GM23338 (cell line): ENCODE results near the gene STK39. TPM values are rescaled to one million over a fixed set of nuclear protein-coding genes. Genes with fewer than 3 reads are reported as not detected.

Experiments used
- ATAC-seq: fragments of 200-7000 bp; cut with Tn5 transposase; 3 replicates; pipeline ENCODE4 v1.9.1; 2020
- DNase-seq: peaks from one replicate; pipeline ENCODE4 v3.0.0-alpha.2; 2015; ENCODE audit warnings: low spot score
- H2AFZ ChIP-seq: fragments of 200-600 bp; sonication (generic); 2 replicates; pipeline ENCODE4 v1.8.0; 2016; ENCODE audit warnings: antibody characterized with exemption, mild to moderate bottlenecking, moderate library complexity
- H3F3A ChIP-seq: fragments of 200-600 bp; sonication (generic); replicated peaks from 2 replicates; pipeline ENCODE4 v1.8.0; 2017; ENCODE audit warnings: antibody characterized with exemption, mixed run types, low read depth
- H3K27ac ChIP-seq: fragments of 200-600 bp; sonication (generic); 2 replicates; pipeline ENCODE4 v1.6.1; 2016; ENCODE audit warnings: low read depth
- H3K27me3 ChIP-seq: fragments of 200-600 bp; sonication (generic); 2 replicates; pipeline ENCODE4 v1.8.0; 2016; ENCODE audit warnings: mild to moderate bottlenecking, mixed run types, moderate library complexity; ENCODE audit not compliant: insufficient read depth
- H3K36me3 ChIP-seq: fragments of 200-600 bp; sonication (generic); 2 replicates; pipeline ENCODE4 v1.8.0; 2016; ENCODE audit warnings: mild to moderate bottlenecking; ENCODE audit not compliant: insufficient read depth
- H3K4me1 ChIP-seq: fragments of 200-600 bp; sonication (generic); 2 replicates; pipeline ENCODE4 v1.8.0; 2016; ENCODE audit warnings: mild to moderate bottlenecking, moderate library complexity; ENCODE audit not compliant: insufficient read depth
- H3K4me2 ChIP-seq: fragments of 200-600 bp; sonication (generic); 2 replicates; pipeline ENCODE4 v1.7.1; 2017; ENCODE audit warnings: mixed run types
- H3K4me3 ChIP-seq: fragments of 200-600 bp; sonication (generic); 2 replicates; pipeline ENCODE4 v1.6.1; 2016; ENCODE audit warnings: mixed run types
- H3K79me2 ChIP-seq: fragments of 200-600 bp; sonication (generic); replicated peaks from 2 replicates; pipeline ENCODE4 v1.8.0; 2017; ENCODE audit warnings: mild to moderate bottlenecking; ENCODE audit not compliant: insufficient read depth
- H3K9me2 ChIP-seq: fragments of 200-600 bp; sonication (generic); 2 replicates; pipeline ENCODE4 v1.8.0; 2017; ENCODE audit not compliant: insufficient read depth
- H4K20me1 ChIP-seq: fragments of 200-600 bp; sonication (generic); replicated peaks from 2 replicates; pipeline ENCODE4 v1.8.0; 2017; ENCODE audit warnings: mild to moderate bottlenecking; ENCODE audit not compliant: insufficient read depth
- H3K27ac Mint-ChIP-seq: 2 replicates; pipeline ENCODE4 v1.8.0; 2020; ENCODE audit warnings: inconsistent platforms, mild to moderate bottlenecking, moderate library complexity, mixed read lengths
- H3K27me3 Mint-ChIP-seq: 3 replicates; pipeline ENCODE4 v1.8.0; 2022; ENCODE audit warnings: low read depth, mild to moderate bottlenecking, moderate library complexity, mixed read lengths, inconsistent platforms; ENCODE audit not compliant: insufficient read depth, poor library complexity
- H3K36me3 Mint-ChIP-seq: 3 replicates; pipeline ENCODE4 v1.8.0; 2021; ENCODE audit warnings: low read depth, mild to moderate bottlenecking, inconsistent platforms, moderate library complexity, mixed read lengths
- H3K4me1 Mint-ChIP-seq: 3 replicates; pipeline ENCODE4 v1.8.0; 2020; ENCODE audit warnings: mild to moderate bottlenecking, inconsistent platforms, mixed read lengths
- H3K4me3 Mint-ChIP-seq: 3 replicates; pipeline ENCODE4 v1.8.0; 2021; ENCODE audit warnings: moderate library complexity, mild to moderate bottlenecking, inconsistent platforms, mixed read lengths
- H3K9me3 Mint-ChIP-seq: 3 replicates; pipeline ENCODE4 v1.8.0; 2020; ENCODE audit warnings: moderate library complexity, mild to moderate bottlenecking, inconsistent platforms, mixed read lengths
- CREB1 ChIP-seq: fragments of 250-450 bp; sonication (Bioruptor Pico); IDR thresholded peaks from 2 replicates; pipeline ENCODE4 v1.5.0; 2020; ENCODE audit warnings: low read depth, mild to moderate bottlenecking, moderate library complexity
- EZH2 ChIP-seq: fragments of 200-600 bp; sonication (generic); IDR thresholded peaks from one replicate; pipeline ENCODE4 v1.8.0; 2017; ENCODE audit warnings: antibody characterized with exemption, mild to moderate bottlenecking, low read depth; ENCODE audit not compliant: unreplicated experiment
- EZH2phosphoT487 ChIP-seq: fragments of 200-600 bp; sonication (generic); IDR thresholded peaks from one replicate; pipeline ENCODE4 v1.8.1; 2018; ENCODE audit warnings: antibody characterized with exemption; ENCODE audit not compliant: unreplicated experiment
- JUNB ChIP-seq: IDR thresholded peaks from one replicate; pipeline ENCODE4 v1.6.1; 2016; ENCODE audit warnings: antibody characterized with exemption; ENCODE audit not compliant: unreplicated experiment
- NANOG ChIP-seq: IDR thresholded peaks from 2 replicates; pipeline ENCODE4 v1.6.1; 2016; ENCODE audit warnings: antibody characterized with exemption, borderline replicate concordance
- POLR2AphosphoS5 ChIP-seq: IDR thresholded peaks from 2 replicates; pipeline ENCODE4 v1.6.1; 2016; ENCODE audit warnings: antibody characterized with exemption, low read depth
- STAT1 ChIP-seq: IDR thresholded peaks from one replicate; pipeline ENCODE4 v1.6.1; 2016; ENCODE audit warnings: antibody characterized with exemption; ENCODE audit not compliant: unreplicated experiment
- ZNF114 ChIP-seq: fragments of 250-450 bp; sonication (Bioruptor Pico); IDR thresholded peaks from 2 replicates; pipeline ENCODE4 v1.5.0; 2020; ENCODE audit warnings: mild to moderate bottlenecking, moderate library complexity
- ZNF331 ChIP-seq: fragments of 250-450 bp; sonication (Bioruptor Pico); IDR thresholded peaks from 2 replicates; pipeline ENCODE4 v1.5.0; 2020; ENCODE audit warnings: low read depth, mild to moderate bottlenecking, moderate library complexity
- polyA plus RNA-seq: library from polyadenylated mRNA; unstranded; fragments of >200 nt; fragmentation: Nextera tagmentation; extraction: Ambion mirVana; gene quantifications from 2 replicates; pipeline ENCODE4 v1.2.1, GENCODE V29; 2016
- total RNA-seq: library from RNA; depleted of rRNA; stranded (reverse); fragments of >200 nt; shearing (Covaris generic); gene quantifications from 2 replicates; pipeline ENCODE4 v1.2.3, GENCODE V29; 2014
- TF ChIP-seq, protein P1 (sequence below): IDR thresholded peaks from 2 replicates; pipeline ENCODE4 v1.6.1; 2016; ENCODE audit warnings: antibody characterized with exemption
- TF ChIP-seq, protein P2 (sequence below): fragments of 250-450 bp; sonication (Bioruptor Pico); IDR thresholded peaks from 2 replicates; pipeline ENCODE4 v1.5.0; 2020; ENCODE audit warnings: mild to moderate bottlenecking, moderate library complexity
- TF ChIP-seq, protein P3 (sequence below): IDR thresholded peaks from one replicate; pipeline ENCODE4 v1.6.1; 2018; ENCODE audit warnings: antibody characterized with exemption; ENCODE audit not compliant: unreplicated experiment
- TF ChIP-seq, protein P4 (sequence below), 2 experiments: fragments of 200-600 bp in 1 of 2; sonication (generic) in 1 of 2; conservative IDR thresholded peaks; 2 replicates each; pipeline versions ENCODE4 v1.5.1 to v1.6.1; 2016 to 2017; ENCODE audit warnings: antibody characterized with exemption in 2 of 2, low read depth in 2 of 2, mild to moderate bottlenecking in 2 of 2, moderate library complexity in 1 of 2

The STK39 gene
- total and polyA plus RNA-seq, 2 experiments from 2014 or later = 9.5 to 16.9 TPM

DNA sequence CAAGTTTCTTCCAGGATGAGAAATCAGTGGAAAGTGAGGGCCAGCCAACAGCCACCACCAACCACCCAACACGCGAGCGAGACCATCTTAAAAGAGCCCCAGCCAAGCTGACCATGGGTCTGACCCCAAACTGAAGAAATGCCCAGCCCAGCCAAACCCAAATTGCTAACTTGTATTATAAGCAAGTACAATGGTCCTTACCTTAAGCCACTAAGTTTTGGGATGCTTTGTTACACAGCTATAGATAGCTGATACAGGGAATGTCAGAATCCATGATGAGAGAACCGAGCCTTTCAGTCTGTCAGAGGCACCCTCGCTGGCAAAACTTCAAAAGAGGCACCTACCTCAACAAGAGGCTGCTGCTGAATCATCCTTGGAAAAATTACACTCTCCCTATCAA is 17.0 kb downstream of the STK39 start:
- no peaks in the 10 kb centered on the region for H3K4me1 ChIP-seq
- DNase-seq (no peak), ATAC-seq (no peak)
- H3K27me3 ChIP-seq = no peaks in the 10 kb centered on the region
- peaks cover 11% of the 10 kb centered on the region; the same call in 2 of the 3 replicates for H3K36me3 Mint-ChIP-seq
- H3K79me2 ChIP-seq = no peaks in the 10 kb centered on the region; the same call in 1 of the 2 replicates
- no peak overlapping the region for H2AFZ ChIP-seq
- peaks cover 3% of the 10 kb centered on the region for H3K27me3 Mint-ChIP-seq
- H3K9me3 Mint-ChIP-seq = peaks cover 3% of the 10 kb centered on the region; the same call in 2 of the 3 replicates
- no peak overlapping the region for H3K27ac Mint-ChIP-seq
- no peak overlapping the region for H3K4me2 ChIP-seq
- H3K27ac ChIP-seq = no peak overlapping the region
- TF ChIP-seq ZNF114 (CRISPR knock-in tag) (no peak), STAT1 (no peak), ZNF331 (CRISPR knock-in tag) (no peak), CREB1 (CRISPR knock-in tag) (no peak), POLR2AphosphoS5 (no peak), EZH2phosphoT487 (no peak), NANOG (no peak), EZH2 (no peak), JUNB (no peak)
- TF ChIP-seq, protein P1, sequence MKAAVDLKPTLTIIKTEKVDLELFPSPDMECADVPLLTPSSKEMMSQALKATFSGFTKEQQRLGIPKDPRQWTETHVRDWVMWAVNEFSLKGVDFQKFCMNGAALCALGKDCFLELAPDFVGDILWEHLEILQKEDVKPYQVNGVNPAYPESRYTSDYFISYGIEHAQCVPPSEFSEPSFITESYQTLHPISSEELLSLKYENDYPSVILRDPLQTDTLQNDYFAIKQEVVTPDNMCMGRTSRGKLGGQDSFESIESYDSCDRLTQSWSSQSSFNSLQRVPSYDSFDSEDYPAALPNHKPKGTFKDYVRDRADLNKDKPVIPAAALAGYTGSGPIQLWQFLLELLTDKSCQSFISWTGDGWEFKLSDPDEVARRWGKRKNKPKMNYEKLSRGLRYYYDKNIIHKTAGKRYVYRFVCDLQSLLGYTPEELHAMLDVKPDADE = no peak
- TF ChIP-seq, protein P2, sequence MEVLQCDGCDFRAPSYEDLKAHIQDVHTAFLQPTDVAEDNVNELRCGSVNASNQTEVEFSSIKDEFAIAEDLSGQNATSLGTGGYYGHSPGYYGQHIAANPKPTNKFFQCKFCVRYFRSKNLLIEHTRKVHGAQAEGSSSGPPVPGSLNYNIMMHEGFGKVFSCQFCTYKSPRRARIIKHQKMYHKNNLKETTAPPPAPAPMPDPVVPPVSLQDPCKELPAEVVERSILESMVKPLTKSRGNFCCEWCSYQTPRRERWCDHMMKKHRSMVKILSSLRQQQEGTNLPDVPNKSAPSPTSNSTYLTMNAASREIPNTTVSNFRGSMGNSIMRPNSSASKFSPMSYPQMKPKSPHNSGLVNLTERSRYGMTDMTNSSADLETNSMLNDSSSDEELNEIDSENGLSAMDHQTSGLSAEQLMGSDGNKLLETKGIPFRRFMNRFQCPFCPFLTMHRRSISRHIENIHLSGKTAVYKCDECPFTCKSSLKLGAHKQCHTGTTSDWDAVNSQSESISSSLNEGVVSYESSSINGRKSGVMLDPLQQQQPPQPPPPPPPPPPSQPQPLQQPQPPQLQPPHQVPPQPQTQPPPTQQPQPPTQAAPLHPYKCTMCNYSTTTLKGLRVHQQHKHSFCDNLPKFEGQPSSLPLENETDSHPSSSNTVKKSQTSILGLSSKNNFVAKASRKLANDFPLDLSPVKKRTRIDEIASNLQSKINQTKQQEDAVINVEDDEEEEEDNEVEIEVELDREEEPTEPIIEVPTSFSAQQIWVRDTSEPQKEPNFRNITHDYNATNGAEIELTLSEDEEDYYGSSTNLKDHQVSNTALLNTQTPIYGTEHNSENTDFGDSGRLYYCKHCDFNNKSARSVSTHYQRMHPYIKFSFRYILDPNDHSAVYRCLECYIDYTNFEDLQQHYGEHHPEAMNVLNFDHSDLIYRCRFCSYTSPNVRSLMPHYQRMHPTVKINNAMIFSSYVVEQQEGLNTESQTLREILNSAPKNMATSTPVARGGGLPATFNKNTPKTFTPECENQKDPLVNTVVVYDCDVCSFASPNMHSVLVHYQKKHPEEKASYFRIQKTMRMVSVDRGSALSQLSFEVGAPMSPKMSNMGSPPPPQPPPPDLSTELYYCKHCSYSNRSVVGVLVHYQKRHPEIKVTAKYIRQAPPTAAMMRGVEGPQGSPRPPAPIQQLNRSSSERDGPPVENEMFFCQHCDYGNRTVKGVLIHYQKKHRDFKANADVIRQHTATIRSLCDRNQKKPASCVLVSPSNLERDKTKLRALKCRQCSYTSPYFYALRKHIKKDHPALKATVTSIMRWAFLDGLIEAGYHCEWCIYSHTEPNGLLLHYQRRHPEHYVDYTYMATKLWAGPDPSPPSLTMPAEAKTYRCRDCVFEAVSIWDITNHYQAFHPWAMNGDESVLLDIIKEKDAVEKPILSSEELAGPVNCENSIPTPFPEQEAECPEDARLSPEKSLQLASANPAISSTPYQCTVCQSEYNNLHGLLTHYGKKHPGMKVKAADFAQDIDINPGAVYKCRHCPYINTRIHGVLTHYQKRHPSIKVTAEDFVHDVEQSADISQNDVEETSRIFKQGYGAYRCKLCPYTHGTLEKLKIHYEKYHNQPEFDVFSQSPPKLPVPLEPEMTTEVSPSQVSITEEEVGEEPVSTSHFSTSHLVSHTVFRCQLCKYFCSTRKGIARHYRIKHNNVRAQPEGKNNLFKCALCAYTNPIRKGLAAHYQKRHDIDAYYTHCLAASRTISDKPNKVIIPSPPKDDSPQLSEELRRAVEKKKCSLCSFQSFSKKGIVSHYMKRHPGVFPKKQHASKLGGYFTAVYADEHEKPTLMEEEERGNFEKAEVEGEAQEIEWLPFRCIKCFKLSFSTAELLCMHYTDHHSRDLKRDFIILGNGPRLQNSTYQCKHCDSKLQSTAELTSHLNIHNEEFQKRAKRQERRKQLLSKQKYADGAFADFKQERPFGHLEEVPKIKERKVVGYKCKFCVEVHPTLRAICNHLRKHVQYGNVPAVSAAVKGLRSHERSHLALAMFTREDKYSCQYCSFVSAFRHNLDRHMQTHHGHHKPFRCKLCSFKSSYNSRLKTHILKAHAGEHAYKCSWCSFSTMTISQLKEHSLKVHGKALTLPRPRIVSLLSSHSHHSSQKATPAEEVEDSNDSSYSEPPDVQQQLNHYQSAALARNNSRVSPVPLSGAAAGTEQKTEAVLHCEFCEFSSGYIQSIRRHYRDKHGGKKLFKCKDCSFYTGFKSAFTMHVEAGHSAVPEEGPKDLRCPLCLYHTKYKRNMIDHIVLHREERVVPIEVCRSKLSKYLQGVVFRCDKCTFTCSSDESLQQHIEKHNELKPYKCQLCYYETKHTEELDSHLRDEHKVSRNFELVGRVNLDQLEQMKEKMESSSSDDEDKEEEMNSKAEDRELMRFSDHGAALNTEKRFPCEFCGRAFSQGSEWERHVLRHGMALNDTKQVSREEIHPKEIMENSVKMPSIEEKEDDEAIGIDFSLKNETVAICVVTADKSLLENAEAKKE (CRISPR knock-in tag) = no peak
- TF ChIP-seq, protein P3, sequence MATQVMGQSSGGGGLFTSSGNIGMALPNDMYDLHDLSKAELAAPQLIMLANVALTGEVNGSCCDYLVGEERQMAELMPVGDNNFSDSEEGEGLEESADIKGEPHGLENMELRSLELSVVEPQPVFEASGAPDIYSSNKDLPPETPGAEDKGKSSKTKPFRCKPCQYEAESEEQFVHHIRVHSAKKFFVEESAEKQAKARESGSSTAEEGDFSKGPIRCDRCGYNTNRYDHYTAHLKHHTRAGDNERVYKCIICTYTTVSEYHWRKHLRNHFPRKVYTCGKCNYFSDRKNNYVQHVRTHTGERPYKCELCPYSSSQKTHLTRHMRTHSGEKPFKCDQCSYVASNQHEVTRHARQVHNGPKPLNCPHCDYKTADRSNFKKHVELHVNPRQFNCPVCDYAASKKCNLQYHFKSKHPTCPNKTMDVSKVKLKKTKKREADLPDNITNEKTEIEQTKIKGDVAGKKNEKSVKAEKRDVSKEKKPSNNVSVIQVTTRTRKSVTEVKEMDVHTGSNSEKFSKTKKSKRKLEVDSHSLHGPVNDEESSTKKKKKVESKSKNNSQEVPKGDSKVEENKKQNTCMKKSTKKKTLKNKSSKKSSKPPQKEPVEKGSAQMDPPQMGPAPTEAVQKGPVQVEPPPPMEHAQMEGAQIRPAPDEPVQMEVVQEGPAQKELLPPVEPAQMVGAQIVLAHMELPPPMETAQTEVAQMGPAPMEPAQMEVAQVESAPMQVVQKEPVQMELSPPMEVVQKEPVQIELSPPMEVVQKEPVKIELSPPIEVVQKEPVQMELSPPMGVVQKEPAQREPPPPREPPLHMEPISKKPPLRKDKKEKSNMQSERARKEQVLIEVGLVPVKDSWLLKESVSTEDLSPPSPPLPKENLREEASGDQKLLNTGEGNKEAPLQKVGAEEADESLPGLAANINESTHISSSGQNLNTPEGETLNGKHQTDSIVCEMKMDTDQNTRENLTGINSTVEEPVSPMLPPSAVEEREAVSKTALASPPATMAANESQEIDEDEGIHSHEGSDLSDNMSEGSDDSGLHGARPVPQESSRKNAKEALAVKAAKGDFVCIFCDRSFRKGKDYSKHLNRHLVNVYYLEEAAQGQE = no peak
- TF ChIP-seq, protein P4, sequence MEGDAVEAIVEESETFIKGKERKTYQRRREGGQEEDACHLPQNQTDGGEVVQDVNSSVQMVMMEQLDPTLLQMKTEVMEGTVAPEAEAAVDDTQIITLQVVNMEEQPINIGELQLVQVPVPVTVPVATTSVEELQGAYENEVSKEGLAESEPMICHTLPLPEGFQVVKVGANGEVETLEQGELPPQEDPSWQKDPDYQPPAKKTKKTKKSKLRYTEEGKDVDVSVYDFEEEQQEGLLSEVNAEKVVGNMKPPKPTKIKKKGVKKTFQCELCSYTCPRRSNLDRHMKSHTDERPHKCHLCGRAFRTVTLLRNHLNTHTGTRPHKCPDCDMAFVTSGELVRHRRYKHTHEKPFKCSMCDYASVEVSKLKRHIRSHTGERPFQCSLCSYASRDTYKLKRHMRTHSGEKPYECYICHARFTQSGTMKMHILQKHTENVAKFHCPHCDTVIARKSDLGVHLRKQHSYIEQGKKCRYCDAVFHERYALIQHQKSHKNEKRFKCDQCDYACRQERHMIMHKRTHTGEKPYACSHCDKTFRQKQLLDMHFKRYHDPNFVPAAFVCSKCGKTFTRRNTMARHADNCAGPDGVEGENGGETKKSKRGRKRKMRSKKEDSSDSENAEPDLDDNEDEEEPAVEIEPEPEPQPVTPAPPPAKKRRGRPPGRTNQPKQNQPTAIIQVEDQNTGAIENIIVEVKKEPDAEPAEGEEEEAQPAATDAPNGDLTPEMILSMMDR (conservative IDR thresholded peaks at IDR 0.05; ENCODE audit: low read depth in 2 of 2) = no peak
- no peak overlapping the region for H3K4me3 ChIP-seq
- H3K9me2 ChIP-seq = no peaks in the 10 kb centered on the region
- H3K36me3 ChIP-seq = no peaks in the 10 kb centered on the region
- no peaks in the 10 kb centered on the region for H4K20me1 ChIP-seq
- H3F3A ChIP-seq = no peaks in the 10 kb centered on the region
- H3K4me1 Mint-ChIP-seq = peaks cover 4% of the 10 kb centered on the region; the same call in 2 of the 3 replicates
- no peak overlapping the region for H3K4me3 Mint-ChIP-seq
